GM18498 (cell line): Measurements from ENCODE around the gene ZSWIM7.

Source experiments
- ATAC-seq: cut with Tn5 transposase; IDR thresholded peaks from one replicate; pipeline ENCODE4 v1.9.1; 2021; ENCODE audit warnings: mild to moderate bottlenecking, moderate library complexity; ENCODE audit not compliant: unreplicated experiment

Gene ZSWIM7

GRCh38 chr17:15935891-15936290, 63.6 kb downstream of the ZSWIM7 start:
- no peak for ATAC-seq

- no peak for ATAC-seq
Observed at GRCh38 chr17:15934866-15935265, 64.6 kb downstream of the ZSWIM7 start.

- no peak for ATAC-seq
Observed at GRCh38 chr17:15931394-15931793, 68.1 kb downstream of the ZSWIM7 start.

GRCh38 chr17:15930426-15930825, 69.1 kb downstream of the ZSWIM7 start:
- ATAC-seq: no peak

GRCh38 chr17:15929941-15930340, 69.6 kb downstream of the ZSWIM7 start:
- ATAC-seq: no peak

- ATAC-seq: no peak
Observed at GRCh38 chr17:15928286-15928785, 71.2 kb downstream of the ZSWIM7 start.
